DMS153 treated with DMSO at 0.1 percent for 48 hours (cell line): ENCODE measurements around the gene CCDC3.

Experiments used
- DNase-seq: peaks from one replicate; lab custom pipeline; 2025; ENCODE audit not compliant: unreplicated experiment; lab: John Stamatoyannopoulos, UW

Gene CCDC3

GRCh38 chr10:12846718-12847117, 154.8 kb downstream of the CCDC3 start:
- no peak for DNase-seq
